NT2/D1 (cell line): ENCODE results near the gene A2ML1.
"Not testable (repeated sequence)": the region's sequence is repeated elsewhere in the genome, so short reads cannot be mapped to it uniquely, and the experiment has no call there.

ENCODE experiments used
- DNase-seq: peaks from one replicate; pipeline ENCODE4 v3.0.0-alpha.2; 2011; ENCODE audit warnings: low read depth, low spot score
- H3K27me3 ChIP-seq: 2 replicates; pipeline ENCODE4 v1.6.0; 2011; ENCODE audit warnings: mild to moderate bottlenecking; ENCODE audit not compliant: insufficient read length, insufficient read depth
- H3K36me3 ChIP-seq: 2 replicates; pipeline ENCODE4 v1.6.1; 2011; ENCODE audit warnings: mild to moderate bottlenecking, low read length, mixed read lengths; ENCODE audit not compliant: insufficient read depth, insufficient read length
- H3K4me1 ChIP-seq: 2 replicates; pipeline ENCODE4 v1.5.1; 2011; ENCODE audit not compliant: insufficient read depth, insufficient read length
- H3K4me3 ChIP-seq: 2 replicates; pipeline ENCODE4 v1.5.1; 2011; ENCODE audit warnings: low read depth; ENCODE audit not compliant: insufficient read length
- H3K9ac ChIP-seq: 2 replicates; pipeline ENCODE4 v1.6.0; 2011; ENCODE audit warnings: low read depth; ENCODE audit not compliant: insufficient read length
- H3K9me3 ChIP-seq: 2 replicates; pipeline ENCODE4 v1.5.1; 2011; ENCODE audit warnings: mild to moderate bottlenecking, low read length; ENCODE audit not compliant: insufficient read depth
- SUZ12 ChIP-seq: IDR thresholded peaks from 2 replicates; pipeline ENCODE4 v1.6.1; 2011; ENCODE audit not compliant: insufficient read length, insufficient read depth; ENCODE audit errors: extremely low read depth
- YY1 ChIP-seq: IDR thresholded peaks from 2 replicates; pipeline ENCODE4 v1.6.1; 2011; ENCODE audit not compliant: insufficient read length, insufficient read depth
- ZNF274 ChIP-seq: IDR thresholded peaks from 2 replicates; pipeline ENCODE4 v1.6.1; 2011; ENCODE audit warnings: mild to moderate bottlenecking, low read depth, low read length

The A2ML1 gene

GRCh38 chr12:8912914-8913313 lies 90.5 kb downstream of the A2ML1 start:
- Histone ChIP-seq H3K9ac (peak overlapping the region; percentile 88), H3K4me3 (peak overlapping the region; percentile 57), H3K4me1 (peaks cover 8% of the 10 kb centered on the region), H3K36me3 (peaks cover 5% of the 10 kb centered on the region), H3K27me3 (no peaks in the 10 kb centered on the region), H3K9me3 (no peaks in the 10 kb centered on the region)
- peak; percentile 85 for DNase-seq
- TF ChIP-seq ZNF274 = no peak
- TF ChIP-seq YY1 = no peak
- TF ChIP-seq SUZ12 = no peak

DNA sequence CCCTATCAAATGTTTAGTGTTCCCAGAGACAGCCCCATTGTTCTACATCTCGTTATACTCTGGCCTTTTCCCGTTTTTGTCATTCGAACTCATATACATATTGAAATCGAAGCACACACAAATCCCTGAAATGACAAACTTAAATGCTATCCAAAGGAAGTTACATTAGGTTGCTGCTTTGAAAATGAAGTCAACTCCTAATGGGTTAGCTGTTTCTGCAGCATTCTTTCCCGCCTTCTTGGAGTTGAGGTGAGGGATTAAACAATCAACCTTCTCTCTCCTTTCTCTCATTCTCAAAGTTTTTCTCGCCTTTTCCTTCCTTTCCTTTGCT lies 91.2 kb downstream of the A2ML1 start:
- Histone ChIP-seq H3K27me3 (no peaks in the 10 kb centered on the region), H3K9me3 (no peaks in the 10 kb centered on the region), H3K4me1 (peaks cover 8% of the 10 kb centered on the region), H3K4me3 (peak overlapping the region; percentile 57), H3K9ac (peak overlapping the region; percentile 88), H3K36me3 (peaks cover 12% of the 10 kb centered on the region)
- no peak for DNase-seq
- TF ChIP-seq ZNF274 = no peak
- no peak for TF ChIP-seq YY1
- no peak for TF ChIP-seq SUZ12

DNA sequence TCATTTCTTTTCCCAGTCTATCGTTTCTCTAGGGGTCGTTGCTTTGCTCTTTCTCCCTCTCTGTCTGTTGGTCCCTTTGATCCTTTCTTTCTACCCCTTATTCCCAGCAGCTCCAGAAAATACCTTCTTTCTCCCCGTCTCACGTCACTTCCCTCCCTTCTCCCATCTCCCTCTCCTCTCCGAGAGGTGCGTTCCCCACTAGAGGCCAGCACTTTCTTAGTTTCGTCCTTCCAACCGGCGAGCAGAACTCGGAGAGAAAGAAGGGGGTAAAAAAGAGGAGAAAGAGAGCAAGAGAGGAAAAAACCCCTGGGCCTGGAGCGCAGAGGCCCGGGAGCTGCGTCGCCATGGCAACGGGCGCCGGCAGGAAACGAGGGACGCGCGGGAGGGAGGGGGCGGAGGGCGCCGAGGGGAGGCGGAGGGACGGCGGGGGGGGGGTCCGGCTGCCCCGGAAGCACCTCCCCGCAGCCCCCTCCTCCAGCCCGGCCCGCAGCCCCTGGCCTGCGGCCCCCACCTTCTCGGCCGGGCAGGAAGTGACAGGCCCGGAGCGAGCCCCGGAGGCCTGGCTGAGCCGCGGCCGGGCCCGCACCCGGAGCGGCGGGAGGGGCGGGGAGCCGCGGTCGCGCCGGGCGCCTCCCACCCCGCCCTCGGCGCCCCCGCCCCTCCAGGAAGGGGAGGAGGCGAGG lies 91.8 kb downstream of the A2ML1 start, which contains the start of gene PHC1:
PHC1 (plus strand) TSS at position 477 of the 683 bp plus-strand sequence. CDS start 3,169 bp downstream, outside the sequence.
- not testable (repeated sequence) for H3K27me3 ChIP-seq
- H3K9ac ChIP-seq = peak within 1 kb of the TSS; percentile 91
- peak; percentile 98 for DNase-seq

GRCh38 chr12:8914716-8915526 lies 92.5 kb downstream of the A2ML1 start:
- TF ChIP-seq SUZ12 (no peak), YY1 (no peak), ZNF274 (no peak)
- DNase-seq = peak; percentile 84
- peak overlapping the region; percentile 84 for H3K4me3 ChIP-seq
- peak overlapping the region; percentile 91 for H3K9ac ChIP-seq
- no peaks in the 10 kb centered on the region for H3K27me3 ChIP-seq
- no peaks in the 10 kb centered on the region for H3K9me3 ChIP-seq
- H3K36me3 ChIP-seq = peaks cover 23% of the 10 kb centered on the region
- peaks cover 12% of the 10 kb centered on the region for H3K4me1 ChIP-seq

More for the DNA sequence above, 91.8 kb downstream of the A2ML1 start, which contains the start of gene PHC1:
- not testable (repeated sequence) for H3K9me3 ChIP-seq, H3K4me1 ChIP-seq
- Histone ChIP-seq H3K4me3 (peak within 1 kb of the TSS; percentile 84), H3K36me3 (peaks cover 16% of the 10 kb centered on the region)

DNA sequence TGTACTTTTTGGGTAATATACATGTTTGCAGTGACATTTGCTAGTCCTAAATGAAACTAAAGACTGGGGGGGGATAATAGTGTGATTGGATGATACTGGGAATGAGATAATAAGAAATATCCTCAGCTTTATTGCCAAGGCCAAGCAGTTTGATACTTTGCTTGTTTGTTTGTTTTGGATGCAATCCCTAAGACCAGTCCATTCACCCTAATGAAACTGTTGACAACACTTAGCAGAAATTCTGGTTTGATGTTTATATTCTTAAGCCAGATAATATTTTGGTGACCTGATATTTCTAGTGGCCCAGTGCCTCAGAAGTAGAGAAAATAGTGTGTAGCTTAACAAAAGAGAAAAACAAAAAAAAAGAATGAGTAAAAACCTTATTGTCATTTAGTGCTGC lies 93.7 kb downstream of the A2ML1 start:
- Histone ChIP-seq H3K36me3 (peaks cover 35% of the 10 kb centered on the region), H3K4me1 (peaks cover 8% of the 10 kb centered on the region), H3K9ac (peak overlapping the region; percentile 91), H3K4me3 (peak overlapping the region; percentile 84), H3K27me3 (no peaks in the 10 kb centered on the region), H3K9me3 (no peaks in the 10 kb centered on the region)
- no peak for DNase-seq
- TF ChIP-seq SUZ12 (no peak), YY1 (no peak), ZNF274 (no peak)

GRCh38 chr12:8917031-8917430 lies 94.6 kb downstream of the A2ML1 start:
- H3K4me3 ChIP-seq = peak overlapping the region; percentile 84
- no peak for DNase-seq
- peaks cover 43% of the 10 kb centered on the region for H3K36me3 ChIP-seq
- TF ChIP-seq YY1 = no peak
- no peak for TF ChIP-seq SUZ12
- TF ChIP-seq ZNF274 = no peak
- no peaks in the 10 kb centered on the region for H3K9me3 ChIP-seq
- H3K4me1 ChIP-seq = peaks cover 8% of the 10 kb centered on the region
- H3K9ac ChIP-seq = no peak overlapping the region
- no peaks in the 10 kb centered on the region for H3K27me3 ChIP-seq

GRCh38 chr12:8917751-8918150 lies 95.3 kb downstream of the A2ML1 start:
- H3K36me3 ChIP-seq = peaks cover 51% of the 10 kb centered on the region
- no peak for TF ChIP-seq ZNF274
- TF ChIP-seq YY1 = no peak
- TF ChIP-seq SUZ12 = no peak
- H3K27me3 ChIP-seq = no peaks in the 10 kb centered on the region
- DNase-seq = no peak
- H3K4me1 ChIP-seq = peaks cover 8% of the 10 kb centered on the region
- H3K4me3 ChIP-seq = no peak overlapping the region
- no peak overlapping the region for H3K9ac ChIP-seq
- H3K9me3 ChIP-seq = no peaks in the 10 kb centered on the region

DNA sequence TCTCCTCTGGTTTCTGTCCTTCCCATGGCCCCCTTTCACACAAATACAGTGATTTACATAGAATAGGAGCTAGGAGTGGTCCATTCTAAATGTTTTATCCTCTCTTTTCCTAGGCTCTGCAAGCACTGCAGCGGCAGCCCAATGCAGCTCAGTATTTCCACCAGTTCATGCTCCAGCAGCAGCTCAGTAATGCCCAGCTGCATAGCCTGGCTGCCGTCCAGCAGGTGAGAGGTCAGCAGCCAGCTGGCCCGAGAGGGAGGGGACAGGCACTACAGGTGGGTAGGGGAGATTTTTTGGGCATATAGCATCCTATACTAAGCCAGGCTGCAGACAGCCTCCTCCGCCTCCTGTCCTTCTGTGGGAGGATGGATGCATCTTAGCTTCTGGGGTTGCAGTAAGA lies 97.2 kb downstream of the A2ML1 start:
- not testable (repeated sequence) for H3K4me1 ChIP-seq, DNase-seq, H3K9me3 ChIP-seq, H3K4me3 ChIP-seq, H3K9ac ChIP-seq, H3K27me3 ChIP-seq
- peaks cover 66% of the 10 kb centered on the region for H3K36me3 ChIP-seq
